ENCODE measurements around the gene PTPRU. TPM values are rescaled to one million over a fixed set of nuclear protein-coding genes. Genes with fewer than 3 reads are reported as not detected.

The PTPRU gene
- total RNA-seq, 1 donor from 2014 or later = 15.3 TPM

GRCh38 chr1:29289493-29289892 is 53.2 kb downstream of the PTPRU start:
- no peak for DNase-seq
- no peak overlapping the region for H3K4me3 ChIP-seq
- H3K27me3 ChIP-seq (ENCODE audit: low read depth) = no peaks in the 10 kb centered on the region
- H3K4me1 ChIP-seq = no peaks in the 10 kb centered on the region
- intact Hi-C loops (cut with micrococcal nuclease) = no loop called here
- H3K27ac ChIP-seq (replicated peaks) = no peak overlapping the region
- no peaks in the 10 kb centered on the region for H3K9me3 ChIP-seq (replicated peaks)
- peaks cover 3% of the 10 kb centered on the region for H3K36me3 ChIP-seq
- TF ChIP-seq, protein P1, sequence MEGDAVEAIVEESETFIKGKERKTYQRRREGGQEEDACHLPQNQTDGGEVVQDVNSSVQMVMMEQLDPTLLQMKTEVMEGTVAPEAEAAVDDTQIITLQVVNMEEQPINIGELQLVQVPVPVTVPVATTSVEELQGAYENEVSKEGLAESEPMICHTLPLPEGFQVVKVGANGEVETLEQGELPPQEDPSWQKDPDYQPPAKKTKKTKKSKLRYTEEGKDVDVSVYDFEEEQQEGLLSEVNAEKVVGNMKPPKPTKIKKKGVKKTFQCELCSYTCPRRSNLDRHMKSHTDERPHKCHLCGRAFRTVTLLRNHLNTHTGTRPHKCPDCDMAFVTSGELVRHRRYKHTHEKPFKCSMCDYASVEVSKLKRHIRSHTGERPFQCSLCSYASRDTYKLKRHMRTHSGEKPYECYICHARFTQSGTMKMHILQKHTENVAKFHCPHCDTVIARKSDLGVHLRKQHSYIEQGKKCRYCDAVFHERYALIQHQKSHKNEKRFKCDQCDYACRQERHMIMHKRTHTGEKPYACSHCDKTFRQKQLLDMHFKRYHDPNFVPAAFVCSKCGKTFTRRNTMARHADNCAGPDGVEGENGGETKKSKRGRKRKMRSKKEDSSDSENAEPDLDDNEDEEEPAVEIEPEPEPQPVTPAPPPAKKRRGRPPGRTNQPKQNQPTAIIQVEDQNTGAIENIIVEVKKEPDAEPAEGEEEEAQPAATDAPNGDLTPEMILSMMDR (IDR thresholded peaks at IDR 0.05; ENCODE audit: borderline replicate concordance) = no peak

DNA sequence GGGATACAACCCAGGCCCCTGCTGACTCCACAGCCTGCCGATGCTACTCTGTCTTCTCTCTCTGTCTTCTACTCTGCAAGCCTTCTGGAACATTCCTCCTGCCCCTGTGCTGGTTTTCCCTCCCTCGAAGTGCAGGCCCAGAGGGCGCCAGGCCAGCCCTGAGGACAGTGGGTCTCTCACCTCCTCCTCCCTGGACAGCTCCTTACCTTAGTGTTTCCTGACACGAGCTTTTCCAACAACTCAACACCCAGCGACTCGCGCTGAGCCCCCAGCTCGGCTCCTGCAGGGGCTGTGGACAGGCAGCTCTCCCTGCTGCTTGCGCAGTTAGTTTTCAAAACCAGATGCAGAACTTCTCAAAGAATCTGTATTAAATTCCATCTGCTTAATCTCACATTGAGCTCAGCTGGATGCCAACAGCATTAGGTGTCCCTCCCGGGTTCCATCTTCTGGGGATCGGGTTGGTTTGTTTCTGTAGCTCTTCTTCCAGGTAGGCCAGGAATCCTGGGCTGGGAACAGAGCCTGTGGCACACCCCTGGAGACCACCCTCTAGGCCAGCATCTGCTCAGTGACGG is 54.2 kb downstream of the PTPRU start:
- no peak overlapping the region for H3K27ac ChIP-seq (replicated peaks)
- H3K4me3 ChIP-seq = no peak overlapping the region
- no peaks in the 10 kb centered on the region for H3K4me1 ChIP-seq
- intact Hi-C loops (cut with micrococcal nuclease) = no loop called here
- no peaks in the 10 kb centered on the region for H3K9me3 ChIP-seq (replicated peaks)
- TF ChIP-seq, protein P1 (IDR thresholded peaks at IDR 0.05; ENCODE audit: borderline replicate concordance) = no peak
- DNase-seq = no peak
- H3K36me3 ChIP-seq = peaks cover 3% of the 10 kb centered on the region
- no peaks in the 10 kb centered on the region for H3K27me3 ChIP-seq (ENCODE audit: low read depth)

DNA sequence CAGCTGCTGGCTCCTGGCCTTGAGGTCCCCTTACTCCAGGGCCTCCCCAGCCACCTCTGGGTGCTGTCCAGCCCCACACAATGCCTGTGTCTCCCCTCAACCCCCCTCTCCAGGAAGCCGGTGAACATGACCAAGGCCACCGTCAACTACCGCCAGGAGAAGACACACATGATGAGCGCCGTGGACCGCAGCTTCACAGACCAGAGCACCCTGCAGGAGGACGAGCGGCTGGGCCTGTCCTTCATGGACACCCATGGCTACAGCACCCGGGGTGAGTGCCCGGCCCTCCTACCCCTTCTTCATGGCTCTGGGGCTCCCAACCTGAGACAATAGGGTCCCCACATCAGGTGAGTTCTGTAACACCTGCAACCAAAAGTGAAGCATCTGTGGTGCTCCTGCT is 55.4 kb downstream of the PTPRU start:
- intact Hi-C loops (cut with micrococcal nuclease) = no loop called here
- Histone ChIP-seq H3K4me1 (no peaks in the 10 kb centered on the region), H3K4me3 (no peak overlapping the region), H3K36me3 (peaks cover 3% of the 10 kb centered on the region), H3K27me3 (ENCODE audit: low read depth) (no peaks in the 10 kb centered on the region), H3K27ac (replicated peaks) (no peak overlapping the region), H3K9me3 (replicated peaks) (no peaks in the 10 kb centered on the region)
- DNase-seq = no peak
- TF ChIP-seq, protein P1 (IDR thresholded peaks at IDR 0.05; ENCODE audit: borderline replicate concordance) = no peak

GRCh38 chr1:29292344-29292743 is 56.0 kb downstream of the PTPRU start:
- no peaks in the 10 kb centered on the region for H3K9me3 ChIP-seq (replicated peaks)
- H3K27me3 ChIP-seq (ENCODE audit: low read depth) = no peaks in the 10 kb centered on the region
- H3K27ac ChIP-seq (replicated peaks) = no peak overlapping the region
- H3K4me3 ChIP-seq = no peak overlapping the region
- H3K36me3 ChIP-seq = peaks cover 3% of the 10 kb centered on the region
- H3K4me1 ChIP-seq = no peaks in the 10 kb centered on the region
- TF ChIP-seq, protein P1 (IDR thresholded peaks at IDR 0.05; ENCODE audit: borderline replicate concordance) = no peak
- intact Hi-C loops (cut with micrococcal nuclease) = no loop called here
- no peak for DNase-seq

- Histone ChIP-seq H3K27ac (replicated peaks) (no peak overlapping the region), H3K4me3 (no peak overlapping the region), H3K9me3 (replicated peaks) (no peaks in the 10 kb centered on the region), H3K4me1 (no peaks in the 10 kb centered on the region), H3K36me3 (peaks cover 9% of the 10 kb centered on the region), H3K27me3 (ENCODE audit: low read depth) (no peaks in the 10 kb centered on the region)
- intact Hi-C loops (cut with micrococcal nuclease) = no loop called here
- TF ChIP-seq, protein P1 (IDR thresholded peaks at IDR 0.05; ENCODE audit: borderline replicate concordance) = no peak
- DNase-seq = no peak
Measured at GRCh38 chr1:29297450-29297849, 61.1 kb downstream of the PTPRU start.
